ENCODE data around the gene GXYLT2. TPM values are rescaled to one million over a fixed set of nuclear protein-coding genes. Genes with fewer than 3 reads are reported as not detected.

The GXYLT2 gene
- total RNA-seq, 1 experiment from 2014 or later, result 6.1 TPM

- Histone ChIP-seq H3K4me1 (ENCODE audit: control insufficient read depth, insufficient read depth, low read length) (no peaks in the 10 kb centered on the region), H3K4me3 (ENCODE audit: low read depth in 2 of 2, low read length in 2 of 2) (no peak overlapping the region), H3K9me3 (ENCODE audit: control insufficient read depth, insufficient read depth, low read depth, low read length) (no peaks in the 10 kb centered on the region), H3K27ac (ENCODE audit: low read length) (no peak overlapping the region), H3K36me3 (ENCODE audit: control insufficient read depth, insufficient read depth, low read length) (no peaks in the 10 kb centered on the region), H3K27me3 (ENCODE audit: control insufficient read depth, insufficient read depth, low read length) (no peaks in the 10 kb centered on the region)
- ATAC-seq, result no peak
- intact Hi-C loops (cut with micrococcal nuclease; ENCODE audit: unreplicated experiment) (loop anchor here (2.0 kb wide), 1 partner anchor 48 kb away; the partner anchor contains the start of gene SHQ1), in situ Hi-C loops (cut with HindIII; ENCODE audit: low pct_unique_long_range_greater_than_20kb, low sequenced_read_pairs) (no loop called here)
- BruUV-seq (replicated peaks), result no TSS peak
- ChIA-PET CTCF (no interaction called here), POLR2A (no interaction called here)
- DNase-seq (ENCODE audit: low read depth, low spot score), result no peak
- no peak for TF ChIP-seq REST (IDR thresholded peaks at IDR 0.05; ENCODE audit: insufficient read depth in 1 of 2, low read depth in 2 of 2, low read length in 1 of 2)
- no peak for TF ChIP-seq TCF7L2 (IDR thresholded peaks at IDR 0.05; ENCODE audit: low read depth, low read length)
- TF ChIP-seq SIN3A (IDR thresholded peaks at IDR 0.05; ENCODE audit: borderline replicate concordance, insufficient read depth, low read depth, low read length), result no peak
Measured at GRCh38 chr3:72896996-72897757, 9.3 kb downstream of the GXYLT2 start.

GRCh38 chr3:72897758-72898007 is 9.8 kb downstream of the GXYLT2 start:
- no peak for DNase-seq (ENCODE audit: low read depth, low spot score)
- TF ChIP-seq CTCF (IDR thresholded peaks at IDR 0.05), result no peak
- TF ChIP-seq SIN3A (IDR thresholded peaks at IDR 0.05; ENCODE audit: borderline replicate concordance, insufficient read depth, low read depth, low read length), result no peak
- Histone ChIP-seq H3K9me3 (ENCODE audit: control insufficient read depth, insufficient read depth, low read depth, low read length) (no peaks in the 10 kb centered on the region), H3K4me1 (ENCODE audit: control insufficient read depth, insufficient read depth, low read length) (no peaks in the 10 kb centered on the region), H3K36me3 (ENCODE audit: control insufficient read depth, insufficient read depth, low read length) (no peaks in the 10 kb centered on the region), H3K27ac (ENCODE audit: low read length) (no peak overlapping the region), H3K27me3 (ENCODE audit: control insufficient read depth, insufficient read depth, low read length) (no peaks in the 10 kb centered on the region), H3K4me3 (ENCODE audit: low read depth in 2 of 2, low read length in 2 of 2) (no peak overlapping the region)
- in situ Hi-C loops (cut with HindIII; ENCODE audit: low pct_unique_long_range_greater_than_20kb, low sequenced_read_pairs), result no loop called here
- ChIA-PET POLR2A (no interaction called here), CTCF (no interaction called here)
- intact Hi-C loops (cut with micrococcal nuclease; ENCODE audit: unreplicated experiment), result loop anchor here (2.0 kb wide), 1 partner anchor 49 kb away; the partner anchor contains the start of gene SHQ1
- no TSS peak for BruUV-seq (replicated peaks)
- ATAC-seq, result no peak

- DNase-seq (ENCODE audit: low read depth, low spot score), result no peak
- ATAC-seq, result no peak
- H3K9me3 ChIP-seq (ENCODE audit: control insufficient read depth, insufficient read depth, low read depth, low read length), result no peaks in the 10 kb centered on the region
- no peak overlapping the region for H3K27ac ChIP-seq (ENCODE audit: low read length)
- no peaks in the 10 kb centered on the region for H3K4me1 ChIP-seq (ENCODE audit: control insufficient read depth, insufficient read depth, low read length)
- CTCF ChIA-PET, result no interaction called here
- BruUV-seq (replicated peaks), result no TSS peak
- POLR2A ChIA-PET, result no interaction called here
- TF ChIP-seq TCF7L2 (IDR thresholded peaks at IDR 0.05; ENCODE audit: low read depth, low read length) (no peak), REST (IDR thresholded peaks at IDR 0.05; ENCODE audit: insufficient read depth in 1 of 2, low read depth in 2 of 2, low read length in 1 of 2) (no peak), POLR2AphosphoS5 (IDR thresholded peaks at IDR 0.05; ENCODE audit: low read depth, low read length) (no peak), SIN3A (IDR thresholded peaks at IDR 0.05; ENCODE audit: borderline replicate concordance, insufficient read depth, low read depth, low read length) (no peak), CTCF (IDR thresholded peaks at IDR 0.05) (no peak)
- in situ Hi-C loops (cut with HindIII; ENCODE audit: low pct_unique_long_range_greater_than_20kb, low sequenced_read_pairs) (no loop called here), intact Hi-C loops (cut with micrococcal nuclease; ENCODE audit: unreplicated experiment) (no loop called here)
- no peaks in the 10 kb centered on the region for H3K27me3 ChIP-seq (ENCODE audit: control insufficient read depth, insufficient read depth, low read length)
- no peaks in the 10 kb centered on the region for H3K36me3 ChIP-seq (ENCODE audit: control insufficient read depth, insufficient read depth, low read length)
- H3K4me3 ChIP-seq (ENCODE audit: low read depth in 2 of 2, low read length in 2 of 2), result no peak overlapping the region
Measured at GRCh38 chr3:72899349-72899765, 11.5 kb downstream of the GXYLT2 start.
